Choroid plexus epithelial cell (primary cell): ENCODE data around the gene CDK6.
A peak's percentile ranks its signal among the peaks of the same experiment; 100 is the strongest.

Source experiments
- DNase-seq: peaks from one replicate; pipeline ENCODE4 v3.0.0-alpha.2; 2010; ENCODE audit warnings: low read depth
- H3K4me3 ChIP-seq: 2 replicates; pipeline ENCODE4 v1.5.1; 2011; ENCODE audit warnings: low read depth, mild to moderate bottlenecking, control low read depth, low read length, moderate library complexity
- CTCF ChIP-seq: conservative IDR thresholded peaks from 2 replicates; pipeline ENCODE4 v1.5.1; 2011; ENCODE audit warnings: low read depth, mild to moderate bottlenecking, control low read depth, inconsistent platforms, low read length, moderate library complexity

Gene CDK6

DNA sequence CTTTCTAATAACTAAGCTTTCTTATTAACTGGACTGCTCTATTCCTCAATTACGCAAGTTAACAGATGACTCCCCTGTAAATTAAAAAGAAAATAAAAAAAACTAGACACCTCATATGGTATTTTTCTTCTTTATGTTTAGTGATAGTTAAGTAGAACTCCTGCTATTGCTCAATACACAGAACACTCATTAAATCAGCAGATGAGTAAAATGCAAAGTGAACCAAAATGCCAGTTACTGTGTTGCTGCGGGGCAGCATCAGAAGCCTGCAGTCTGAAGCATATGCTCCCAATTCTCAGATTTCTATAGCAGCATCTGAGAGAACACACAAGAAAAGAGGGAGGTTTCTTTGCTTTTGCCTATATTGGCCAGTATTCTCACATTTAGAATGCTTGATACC, 28.4 kb downstream of the CDK6 start:
- H3K4me3 ChIP-seq = no peak overlapping the region
- no peak for TF ChIP-seq CTCF
- peak; percentile 51 for DNase-seq

DNA sequence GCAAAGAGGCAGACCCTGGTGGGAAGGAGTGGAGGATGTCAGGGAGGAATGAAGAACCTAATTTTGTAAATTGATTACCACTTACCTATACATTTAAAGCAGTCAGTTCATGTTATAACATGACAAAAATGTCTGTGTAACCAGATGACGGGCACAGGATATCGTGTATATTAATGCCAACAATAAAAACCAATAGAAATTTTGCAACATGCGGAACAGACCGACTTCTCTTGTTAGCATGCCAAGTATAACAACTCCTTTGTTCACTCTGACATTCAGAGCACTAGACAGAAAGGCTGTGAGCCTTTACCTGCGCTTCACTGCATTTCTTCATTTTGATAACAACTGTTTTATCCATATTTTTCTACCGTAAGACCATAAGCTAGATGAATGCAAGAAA, 29.9 kb downstream of the CDK6 start:
- no peak for TF ChIP-seq CTCF
- H3K4me3 ChIP-seq = no peak overlapping the region
- no peak for DNase-seq

DNA sequence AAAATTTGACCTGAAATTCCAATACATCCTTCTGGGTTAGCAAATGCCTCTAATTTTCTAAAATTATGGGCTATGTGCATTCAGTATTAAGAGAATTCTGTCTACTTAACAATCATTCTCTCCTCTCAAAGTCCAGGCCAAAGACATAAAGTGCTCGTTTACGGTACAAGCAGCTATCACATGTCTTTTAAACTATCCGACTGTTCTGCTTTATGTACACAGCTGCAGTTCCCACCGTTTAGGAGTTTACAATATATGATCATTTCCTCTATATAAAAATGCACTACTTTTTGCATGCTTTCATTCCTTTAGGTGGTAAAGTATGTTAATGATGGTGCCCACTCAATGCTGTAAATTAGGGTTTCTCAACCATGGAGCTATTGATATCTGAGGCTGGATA, 34.0 kb downstream of the CDK6 start:
- no peak overlapping the region for H3K4me3 ChIP-seq
- TF ChIP-seq CTCF = no peak
- DNase-seq = no peak

DNA sequence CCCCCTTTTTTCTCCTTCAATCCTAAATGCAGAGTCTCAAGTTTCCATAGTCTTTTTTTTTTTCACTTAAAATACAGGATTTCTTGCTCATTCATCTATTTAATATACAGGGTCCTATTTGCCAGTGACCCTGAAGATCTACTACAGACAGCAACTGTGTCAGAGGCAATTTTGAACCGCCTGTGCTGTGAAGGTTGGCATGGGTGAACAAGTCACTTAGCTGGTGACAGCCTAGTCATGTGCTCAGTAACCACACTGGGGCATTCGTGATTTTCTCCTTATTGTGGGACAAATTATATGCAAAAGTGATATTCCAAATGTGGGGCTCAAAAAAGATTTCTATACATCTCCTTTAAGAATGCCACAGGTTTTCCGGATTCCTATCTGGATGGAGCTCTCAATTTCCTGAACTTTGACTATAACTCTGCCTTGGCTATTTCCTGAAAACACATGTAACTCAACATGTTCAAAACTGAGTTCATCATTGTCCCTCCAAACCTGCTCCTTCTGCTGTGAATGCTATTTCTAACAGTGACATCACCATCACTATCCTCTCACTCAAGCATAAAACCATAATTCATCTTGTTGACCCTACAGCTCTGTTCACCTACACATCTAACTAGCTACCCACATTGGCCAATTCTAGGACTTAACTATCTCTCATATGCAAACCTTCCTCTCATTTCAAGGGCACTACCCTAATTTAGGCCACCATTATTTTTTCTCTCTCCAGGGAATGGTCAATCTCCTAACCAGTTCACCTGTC, 36.7 kb downstream of the CDK6 start:
- no peak overlapping the region for H3K4me3 ChIP-seq
- DNase-seq = no peak
- TF ChIP-seq CTCF = no peak

- no peak overlapping the region for H3K4me3 ChIP-seq
- TF ChIP-seq CTCF = no peak
- no peak for DNase-seq
These were observed 37.7 kb downstream of the CDK6 start for GRCh38 chr7:92798517-92799249.

DNA sequence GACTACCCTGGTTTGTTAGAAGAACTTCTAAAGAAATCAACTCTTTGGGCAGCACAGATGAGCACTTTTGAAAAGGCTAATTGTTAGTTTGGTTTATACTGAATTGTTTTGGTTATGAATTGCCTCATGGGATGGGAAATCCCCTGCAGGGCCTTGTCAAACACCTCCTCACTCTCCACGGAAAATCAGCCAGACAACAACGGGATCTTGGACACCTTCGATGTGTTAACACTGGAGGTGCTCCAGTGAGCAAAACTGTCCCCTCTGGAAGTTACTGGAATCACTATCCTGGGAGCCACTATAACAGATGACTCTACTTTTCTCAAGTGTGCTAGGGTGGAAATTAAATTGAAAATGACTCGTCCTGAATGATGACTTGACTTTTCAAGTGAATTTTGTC, 38.7 kb downstream of the CDK6 start:
- TF ChIP-seq CTCF = no peak
- peak; percentile 54 for DNase-seq
- no peak overlapping the region for H3K4me3 ChIP-seq
